HEK293 (cell line): ENCODE results near the gene RPS19BP1.
"Not testable (repeated sequence)": the region's sequence is repeated elsewhere in the genome, so short reads cannot be mapped to it uniquely, and the experiment has no call there.

Experiments
- CTCF ChIA-PET: fragments of 350-600 bp; formaldehyde crosslinking; extraction: SDS; loops from one replicate; lab custom pipeline; 2021; ENCODE audit warnings: antibody characterized with exemption; lab: Yijun Ruan, JAX
- POLR2A ChIA-PET: fragments of 300-600 bp; formaldehyde crosslinking; extraction: SDS; loops from one replicate; lab custom pipeline; 2020; ENCODE audit warnings: antibody characterized with exemption, inconsistent platforms; lab: Yijun Ruan, JAX
- H3K27ac ChIP-seq: fragments of 200-500 bp; sonication (Bioruptor generic); 2 replicates; pipeline ENCODE4 v1.5.1; 2014; ENCODE audit warnings: low read depth, low read length, control low read depth, inconsistent platforms; ENCODE audit errors: extremely low read depth
- H3K36me3 ChIP-seq, 2 experiments: fragments of 200-500 bp in 1 of 2; sonication (Bioruptor generic) in 1 of 2; 1 replicate in 1 of 2; 2 replicates in 1 of 2; pipeline ENCODE4 v1.5.1; 2014 to 2017; ENCODE audit warnings: inconsistent platforms in 2 of 2, low read length in 2 of 2; ENCODE audit not compliant: control insufficient read depth in 2 of 2, insufficient read depth in 1 of 2
- H3K4me1 ChIP-seq: fragments of 200-500 bp; sonication (Bioruptor generic); 2 replicates; pipeline ENCODE4 v1.5.1; 2014; ENCODE audit warnings: mild to moderate bottlenecking, low read length, inconsistent platforms; ENCODE audit not compliant: control insufficient read depth, insufficient read depth
- H3K4me3 ChIP-seq: 2 replicates; pipeline ENCODE4 v1.5.1; 2011; ENCODE audit warnings: low read depth, mild to moderate bottlenecking, control low read depth, low read length, moderate library complexity
- H3K9me3 ChIP-seq: fragments of 200-500 bp; sonication (Bioruptor generic); 2 replicates; pipeline ENCODE4 v1.5.1; 2014; ENCODE audit warnings: low read depth, low read length, inconsistent platforms; ENCODE audit not compliant: control insufficient read depth, insufficient read depth
- HIC1 ChIP-seq: fragments of 450-650 bp; formaldehyde crosslinking; IDR thresholded peaks from 2 replicates; pipeline ENCODE4 v1.5.1; 2016; ENCODE audit warnings: missing biosample characterization, missing genetic modification characterization
- KLF1 ChIP-seq: fragments of 450-650 bp; formaldehyde crosslinking; IDR thresholded peaks from 2 replicates; pipeline ENCODE4 v1.5.1; 2016; ENCODE audit warnings: missing biosample characterization, missing genetic modification characterization
- OSR2 ChIP-seq: fragments of 450-650 bp; formaldehyde crosslinking; IDR thresholded peaks from 2 replicates; pipeline ENCODE4 v1.5.1; 2016; ENCODE audit warnings: missing biosample characterization, missing genetic modification characterization
- SCRT1 ChIP-seq: fragments of 450-650 bp; formaldehyde crosslinking; IDR thresholded peaks from 2 replicates; pipeline ENCODE4 v1.5.1; 2016; ENCODE audit warnings: missing biosample characterization, missing genetic modification characterization, borderline replicate concordance
- WT1 ChIP-seq: fragments of 450-650 bp; formaldehyde crosslinking; IDR thresholded peaks from 2 replicates; pipeline ENCODE4 v1.5.1; 2016; ENCODE audit warnings: missing biosample characterization, missing genetic modification characterization
- ZBTB6 ChIP-seq: fragments of 450-650 bp; formaldehyde crosslinking; IDR thresholded peaks from 2 replicates; pipeline ENCODE4 v1.5.1; 2017; ENCODE audit warnings: missing biosample characterization, missing genetic modification characterization
- ZFHX2 ChIP-seq: fragments of 450-650 bp; formaldehyde crosslinking; conservative IDR thresholded peaks from 2 replicates; pipeline ENCODE4 v1.5.1; 2016; ENCODE audit warnings: missing biosample characterization, missing genetic modification characterization
- ZNF184 ChIP-seq: fragments of 450-650 bp; IDR thresholded peaks from 2 replicates; pipeline ENCODE4 v1.5.1; 2018; ENCODE audit warnings: missing biosample characterization, mild to moderate bottlenecking, missing genetic modification characterization
- ZNF2 ChIP-seq: fragments of 450-650 bp; formaldehyde crosslinking; IDR thresholded peaks from 2 replicates; pipeline ENCODE4 v1.5.1; 2016; ENCODE audit warnings: missing biosample characterization, missing genetic modification characterization
- ZNF341 ChIP-seq: fragments of 450-650 bp; formaldehyde crosslinking; IDR thresholded peaks from 2 replicates; pipeline ENCODE4; 2016; ENCODE audit warnings: low read depth, missing biosample characterization, missing genetic modification characterization
- ZNF529 ChIP-seq: fragments of 450-650 bp; formaldehyde crosslinking; IDR thresholded peaks from 2 replicates; pipeline ENCODE4 v1.5.1; 2017; ENCODE audit warnings: missing genetic modification characterization, missing biosample characterization; ENCODE audit not compliant: insufficient replicate concordance
- ZNF645 ChIP-seq: fragments of 450-650 bp; formaldehyde crosslinking; IDR thresholded peaks from 2 replicates; pipeline ENCODE4; 2016; ENCODE audit warnings: missing biosample characterization, missing genetic modification characterization
- ZNF660 ChIP-seq: fragments of 450-650 bp; IDR thresholded peaks from 2 replicates; pipeline ENCODE4 v1.5.1; 2018; ENCODE audit warnings: missing biosample characterization, mild to moderate bottlenecking, missing genetic modification characterization
- ZNF76 ChIP-seq: fragments of 450-650 bp; formaldehyde crosslinking; IDR thresholded peaks from 2 replicates; pipeline ENCODE4; 2016; ENCODE audit warnings: low read depth, missing biosample characterization, missing genetic modification characterization, borderline replicate concordance
- ZNF777 ChIP-seq: fragments of 450-650 bp; formaldehyde crosslinking; IDR thresholded peaks from 2 replicates; pipeline ENCODE4 v1.5.1; 2017; ENCODE audit warnings: missing biosample characterization, missing genetic modification characterization, borderline replicate concordance
- ZSCAN18 ChIP-seq: fragments of 450-650 bp; formaldehyde crosslinking; IDR thresholded peaks from 2 replicates; pipeline ENCODE4 v1.5.1; 2016; ENCODE audit warnings: missing biosample characterization, missing genetic modification characterization
- ZSCAN30 ChIP-seq: fragments of 450-650 bp; IDR thresholded peaks from 2 replicates; pipeline ENCODE4 v1.5.1; 2018; ENCODE audit warnings: missing biosample characterization, mild to moderate bottlenecking, missing genetic modification characterization, moderate library complexity

The RPS19BP1 gene

GRCh38 chr22:39522567-39523300 lies 9.8 kb downstream of the RPS19BP1 start (continued):
- TF ChIP-seq ZNF76 (tag by site-specific recombination) (peak; percentile 55; the same call in 1 of the 2 replicates), ZNF529 (tag by site-specific recombination) (no peak), ZNF184 (tag by site-specific recombination) (no peak; the same call in 1 of the 2 replicates), ZSCAN30 (peak; percentile 55; the same call in 1 of the 2 replicates), ZNF660 (peak; percentile 47; the same call in 1 of the 2 replicates), HIC1 (tag by site-specific recombination) (peak; percentile 27; the same call in 1 of the 2 replicates), WT1 (peak; percentile 55; the same call in 1 of the 2 replicates), ZSCAN18 (no peak), ZNF2 (no peak), KLF1 (tag by site-specific recombination) (no peak), ZBTB6 (peak; percentile 66; the same call in 1 of the 2 replicates), ZNF645 (tag by site-specific recombination) (no peak), ZNF341 (peak; percentile 72; the same call in 1 of the 2 replicates), SCRT1 (tag by site-specific recombination) (peak; percentile 95), ZFHX2 (tag by site-specific recombination) (peak; percentile 46), OSR2 (tag by site-specific recombination) (peak; percentile 42), ZNF777 (no peak)

GRCh38 chr22:39522091-39522490 lies 10.5 kb downstream of the RPS19BP1 start:
- Histone ChIP-seq H3K27ac (peak overlapping the region; percentile 95), H3K4me3 (peak overlapping the region; percentile 95), H3K36me3 (peaks cover 0 to 59% of the 10 kb centered on the region in 2 experiments; a peak in 2 of 3 replicates)
- POLR2A ChIA-PET: interaction anchor here (0.9 to 6.1 kb wide), 10 partner anchors 10 to 522 kb away, joined by 3 to 85 read pairs (median 8); partner anchors contain the start of genes MIEF1, RPL3 and RPS19BP1
- H3K9me3 ChIP-seq, H3K4me1 ChIP-seq: not testable (repeated sequence)
- CTCF ChIA-PET: interaction anchor here (0.6 to 13.7 kb wide), 7 partner anchors 8 to 685 kb away, joined by 3 to 380 read pairs (median 6); no protein-coding TSS in a partner anchor
